GM12878 (cell line): ENCODE measurements around the gene ACOT7. TPM values are rescaled to one million over a fixed set of nuclear protein-coding genes. Genes with fewer than 3 reads are reported as not detected.

Experiments
- BACH1 ChIP-seq: fragments of 450-650 bp; IDR thresholded peaks from 2 replicates; pipeline ENCODE4 v1.6.1; 2017; ENCODE audit warnings: mild to moderate bottlenecking, borderline replicate concordance
- CEBPB ChIP-seq, 2 experiments: fragments of 150-350 bp in 1 of 2; IDR thresholded peaks; 2 replicates each; pipeline ENCODE4 v1.6.1; 2012 to 2014; ENCODE audit warnings: low read depth in 2 of 2, low read length in 2 of 2, borderline replicate concordance in 1 of 2, inconsistent platforms in 1 of 2
- CUX1 ChIP-seq: IDR thresholded peaks from 2 replicates; pipeline ENCODE4 v1.6.1; 2012; ENCODE audit warnings: improper control_type of control experiment, low read depth, low read length; ENCODE audit not compliant: insufficient replicate concordance
- EGR1 ChIP-seq, 2 experiments: IDR thresholded peaks; 1 replicate in 1 of 2; 2 replicates in 1 of 2; pipeline ENCODE4 v1.6.1; 2011 to 2012; ENCODE audit warnings: low read depth in 2 of 2, low read length in 2 of 2, borderline replicate concordance in 1 of 2, mild to moderate bottlenecking in 1 of 2, moderate library complexity in 1 of 2
- LARP7 ChIP-seq: fragments of 450-650 bp; IDR thresholded peaks from 2 replicates; pipeline ENCODE4 v1.6.1; 2017; ENCODE audit warnings: mild to moderate bottlenecking
- MEF2B ChIP-seq: fragments of 450-650 bp; IDR thresholded peaks from 2 replicates; pipeline ENCODE4 v1.6.1; 2018; ENCODE audit warnings: mild to moderate bottlenecking, moderate library complexity; ENCODE audit not compliant: partially characterized antibody, poor library complexity, severe bottlenecking
- MXI1 ChIP-seq: fragments of 150-350 bp; IDR thresholded peaks from 2 replicates; pipeline ENCODE4 v1.6.1; 2011; ENCODE audit warnings: low read depth, mild to moderate bottlenecking, inconsistent platforms, low read length, improper control_type of control experiment
- PAX8 ChIP-seq: fragments of 450-650 bp; IDR thresholded peaks from 2 replicates; pipeline ENCODE4 v1.6.1; 2017; ENCODE audit warnings: mild to moderate bottlenecking, moderate library complexity
- POLR2A ChIP-seq: IDR thresholded peaks from 2 replicates; pipeline ENCODE4 v1.6.1; 2011; ENCODE audit warnings: low read depth, mild to moderate bottlenecking, low read length
- SIX5 ChIP-seq: IDR thresholded peaks from 2 replicates; pipeline ENCODE4 v1.6.1; 2011; ENCODE audit warnings: mild to moderate bottlenecking, low read depth, low read length, moderate library complexity; ENCODE audit not compliant: severe bottlenecking
- SKIL ChIP-seq: fragments of 450-650 bp; IDR thresholded peaks from 2 replicates; pipeline ENCODE4 v1.6.1; 2017; ENCODE audit warnings: mild to moderate bottlenecking, low read depth, inconsistent platforms; ENCODE audit not compliant: poor library complexity, severe bottlenecking
- SMC3 ChIP-seq: IDR thresholded peaks from 2 replicates; pipeline ENCODE4 v1.6.1; 2011; ENCODE audit warnings: low read length, improper control_type of control experiment, borderline replicate concordance
- SRF ChIP-seq, 2 experiments: IDR thresholded peaks; 2 replicates each; pipeline ENCODE4 v1.6.1; 2011; ENCODE audit warnings: low read depth in 2 of 2, low read length in 2 of 2, mild to moderate bottlenecking in 1 of 2, moderate library complexity in 1 of 2
- TCF3 ChIP-seq: IDR thresholded peaks from 2 replicates; pipeline ENCODE4 v1.6.1; 2012; ENCODE audit warnings: low read depth, mild to moderate bottlenecking, low read length, borderline replicate concordance; ENCODE audit not compliant: insufficient read depth
- YBX1 ChIP-seq: fragments of 450-650 bp; IDR thresholded peaks from 2 replicates; pipeline ENCODE4 v1.6.1; 2016; ENCODE audit warnings: antibody characterized with exemption
- ZNF207 ChIP-seq: fragments of 450-650 bp; IDR thresholded peaks from 2 replicates; pipeline ENCODE4 v1.6.1; 2014; ENCODE audit warnings: antibody characterized with exemption, mild to moderate bottlenecking, borderline replicate concordance
- ZNF622 ChIP-seq: fragments of 450-650 bp; IDR thresholded peaks from 2 replicates; pipeline ENCODE4 v1.6.1; 2017; ENCODE audit warnings: mild to moderate bottlenecking, inconsistent platforms
- ZZZ3 ChIP-seq: IDR thresholded peaks from 2 replicates; pipeline ENCODE4 v1.6.1; 2011; ENCODE audit warnings: low read depth; ENCODE audit not compliant: control insufficient read depth, insufficient read length
- polyA plus RNA-seq, 11 experiments: library from polyadenylated mRNA; depleted of rRNA in 4 of 11; unstranded in 6 of 11; stranded (reverse) in 5 of 11; fragments of >200 nt; fragmentation: Nextera tagmentation in 4 of 11; fragmentation: Illumina TruSeq in 1 of 11; extraction: Ambion mirVana in 4 of 11; extraction: Trizol in 1 of 11; gene quantifications; 1 replicate in 1 of 11; 2 replicates in 10 of 11; pipeline versions ENCODE4 v1.2.1 to v1.2.3, GENCODE V29; 2011 to 2016; ENCODE audit warnings: inconsistent platforms in 2 of 11, missing spikeins in 2 of 11, low read depth in 1 of 11
- total RNA-seq, 4 experiments: library from RNA; depleted of rRNA in 3 of 4; stranded (reverse); fragments of >200 nt in 3 of 4; fragmentation: Illumina TruSeq in 1 of 4; extraction: Trizol in 1 of 4; gene quantifications; 2 replicates each; pipeline versions ENCODE4 v1.2.1 to v1.2.3, GENCODE V29; 2013 to 2021
- TF ChIP-seq, protein P1 (sequence below): fragments of 450-650 bp; formaldehyde crosslinking; IDR thresholded peaks from 2 replicates; pipeline ENCODE4 v1.5.0; 2022; ENCODE audit warnings: mild to moderate bottlenecking, missing genetic modification characterization

The ACOT7 gene
- total and polyA plus RNA-seq, 10 of the 15 experiments (the other 5 are each of a cell fraction or from before 2014, with no cell fraction given) = 8.9 to 206 (median 61.2) TPM

- TF ChIP-seq, protein P1, sequence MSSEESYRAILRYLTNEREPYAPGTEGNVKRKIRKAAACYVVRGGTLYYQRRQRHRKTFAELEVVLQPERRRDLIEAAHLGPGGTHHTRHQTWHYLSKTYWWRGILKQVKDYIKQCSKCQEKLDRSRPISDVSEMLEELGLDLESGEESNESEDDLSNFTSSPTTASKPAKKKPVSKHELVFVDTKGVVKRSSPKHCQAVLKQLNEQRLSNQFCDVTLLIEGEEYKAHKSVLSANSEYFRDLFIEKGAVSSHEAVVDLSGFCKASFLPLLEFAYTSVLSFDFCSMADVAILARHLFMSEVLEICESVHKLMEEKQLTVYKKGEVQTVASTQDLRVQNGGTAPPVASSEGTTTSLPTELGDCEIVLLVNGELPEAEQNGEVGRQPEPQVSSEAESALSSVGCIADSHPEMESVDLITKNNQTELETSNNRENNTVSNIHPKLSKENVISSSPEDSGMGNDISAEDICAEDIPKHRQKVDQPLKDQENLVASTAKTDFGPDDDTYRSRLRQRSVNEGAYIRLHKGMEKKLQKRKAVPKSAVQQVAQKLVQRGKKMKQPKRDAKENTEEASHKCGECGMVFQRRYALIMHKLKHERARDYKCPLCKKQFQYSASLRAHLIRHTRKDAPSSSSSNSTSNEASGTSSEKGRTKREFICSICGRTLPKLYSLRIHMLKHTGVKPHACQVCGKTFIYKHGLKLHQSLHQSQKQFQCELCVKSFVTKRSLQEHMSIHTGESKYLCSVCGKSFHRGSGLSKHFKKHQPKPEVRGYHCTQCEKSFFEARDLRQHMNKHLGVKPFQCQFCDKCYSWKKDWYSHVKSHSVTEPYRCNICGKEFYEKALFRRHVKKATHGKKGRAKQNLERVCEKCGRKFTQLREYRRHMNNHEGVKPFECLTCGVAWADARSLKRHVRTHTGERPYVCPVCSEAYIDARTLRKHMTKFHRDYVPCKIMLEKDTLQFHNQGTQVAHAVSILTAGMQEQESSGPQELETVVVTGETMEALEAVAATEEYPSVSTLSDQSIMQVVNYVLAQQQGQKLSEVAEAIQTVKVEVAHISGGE = no peak
- no peak for TF ChIP-seq ZZZ3
- no peak for TF ChIP-seq YBX1
- no peak for TF ChIP-seq MEF2B
- TF ChIP-seq POLR2A = no peak
- no peak for TF ChIP-seq MXI1
- no peak for TF ChIP-seq CEBPB (IDR thresholded peaks at IDR 0.05; ENCODE audit: borderline replicate concordance in 1 of 2, low read depth in 2 of 2, low read length in 2 of 2)
- no peak for TF ChIP-seq TCF3
- no peak for TF ChIP-seq CUX1
- peak; percentile 50; the same call in 1 of the 2 replicates for TF ChIP-seq LARP7
- TF ChIP-seq ZNF622 = no peak
- TF ChIP-seq SKIL = no peak
- 0 out of 4 replicates have a peak, but pooled peaks of 1 of the 2 experiments have one; percentile 12 for TF ChIP-seq SRF (IDR thresholded peaks at IDR 0.05; ENCODE audit: low read depth in 2 of 2, low read length in 2 of 2)
- peak; percentile 13 to 82 for TF ChIP-seq EGR1 (IDR thresholded peaks at IDR 0.05; ENCODE audit: borderline replicate concordance in 1 of 2, low read depth in 2 of 2, low read length in 2 of 2)
- TF ChIP-seq BACH1 = 0 out of 2 replicates have a peak, but pooled peaks have one; percentile 17
- TF ChIP-seq SMC3 = no peak
- no peak for TF ChIP-seq SIX5
- no peak for TF ChIP-seq ZNF207
- no peak for TF ChIP-seq PAX8
Observed at GRCh38 chr1:6260961-6261614, 132.5 kb downstream of the ACOT7 start, which contains the start of gene GPR153 (continued).
